H1 (cell line): ENCODE results near the gene INSM1. TPM values are rescaled to one million over a fixed set of nuclear protein-coding genes. Genes with fewer than 3 reads are reported as not detected.

Experiments
- CTCF ChIA-PET: fragments of 300-600 bp; sonication (Branson Sonifier 250); formaldehyde crosslinking; loops from one replicate; lab custom pipeline; 2021; ENCODE audit not compliant: partially characterized antibody; lab: Charles Lee
- POLR2A ChIA-PET: fragments of 300-600 bp; sonication (Branson Sonifier 250); formaldehyde crosslinking; loops from one replicate; lab custom pipeline; 2021; ENCODE audit warnings: inconsistent platforms; ENCODE audit not compliant: partially characterized antibody; lab: Charles Lee
- DNase-seq, 2 experiments: peaks; one replicate each; pipeline versions ENCODE4 v3.0.0 to v3.0.0-alpha.2; 2010 to 2022; ENCODE audit warnings: low spot score in 2 of 2, low read depth in 1 of 2, mixed read lengths in 1 of 2
- FAIRE-seq: peaks from 2 replicates; lab custom pipeline; 2011; peaks lifted over from hg19 to GRCh38; lab: Jason Lieb, UNC
- H2AFZ ChIP-seq: 2 replicates; pipeline ENCODE4 v1.8.1; 2012; ENCODE audit warnings: low read length, inconsistent platforms
- H2AK5ac ChIP-seq: 2 replicates; pipeline ENCODE4 v1.6.1; 2013; ENCODE audit warnings: low read depth, low read length
- H2BK120ac ChIP-seq: replicated peaks from 2 replicates; pipeline ENCODE3; 2013; ENCODE audit warnings: low read depth, low read length, inconsistent platforms
- H2BK12ac ChIP-seq: 2 replicates; pipeline ENCODE4 v1.6.1; 2013; ENCODE audit warnings: low read depth, low read length
- H2BK15ac ChIP-seq: 2 replicates; pipeline ENCODE4 v1.6.1; 2013; ENCODE audit warnings: low read length
- H2BK20ac ChIP-seq: 2 replicates; pipeline ENCODE4 v1.6.1; 2013; ENCODE audit warnings: low read length
- H2BK5ac ChIP-seq: 2 replicates; pipeline ENCODE4 v1.6.1; 2013; ENCODE audit warnings: low read depth, low read length
- H3K14ac ChIP-seq: 2 replicates; pipeline ENCODE4 v1.6.1; 2013; ENCODE audit warnings: inconsistent platforms; ENCODE audit not compliant: insufficient read length
- H3K18ac ChIP-seq: 2 replicates; pipeline ENCODE4 v1.6.1; 2013; ENCODE audit warnings: low read length; ENCODE audit errors: extremely low read depth
- H3K23ac ChIP-seq: 2 replicates; pipeline ENCODE4 v1.6.1; 2013; ENCODE audit warnings: inconsistent platforms; ENCODE audit not compliant: insufficient read length
- H3K23me2 ChIP-seq: 2 replicates; pipeline ENCODE4 v1.6.1; 2013; ENCODE audit warnings: low read depth, low read length
- H3K27ac ChIP-seq: 2 replicates; pipeline ENCODE4 v1.6.1; 2011; ENCODE audit warnings: low read depth, low read length, inconsistent platforms
- H3K27me3 ChIP-seq, 4 experiments: replicated peaks in 1 of 4; 1 replicate in 1 of 4; 2 replicates in 3 of 4; pipeline versions ENCODE4 v1.6.1 to v1.8.1; 2011 to 2013; ENCODE audit warnings: low read length in 3 of 4, mild to moderate bottlenecking in 3 of 4, inconsistent platforms in 2 of 4, mixed read lengths in 2 of 4, moderate library complexity in 1 of 4; ENCODE audit not compliant: control insufficient read depth in 3 of 4, insufficient read depth in 3 of 4; ENCODE audit errors: extremely low read depth in 1 of 4
- H3K36me3 ChIP-seq, 4 experiments: 2 replicates each; pipeline versions ENCODE4 v1.6.1 to v1.8.1; 2011 to 2013; ENCODE audit warnings: mild to moderate bottlenecking in 4 of 4, low read length in 3 of 4, moderate library complexity in 2 of 4, control low read depth in 1 of 4, inconsistent platforms in 1 of 4; ENCODE audit not compliant: insufficient read depth in 4 of 4, control insufficient read depth in 2 of 4
- H3K4ac ChIP-seq: replicated peaks from 2 replicates; pipeline ENCODE3; 2013; ENCODE audit warnings: low read length, low read depth, mixed read lengths, inconsistent platforms; ENCODE audit not compliant: insufficient read length
- H3K4me1 ChIP-seq, 4 experiments: replicated peaks in 1 of 4; 1 replicate in 1 of 4; 2 replicates in 3 of 4; pipeline versions ENCODE4 v1.6.1 to v1.8.1; 2011 to 2013; ENCODE audit warnings: low read length in 3 of 4, inconsistent platforms in 2 of 4, mixed read lengths in 1 of 4; ENCODE audit not compliant: insufficient read depth in 4 of 4, control insufficient read depth in 3 of 4
- H3K4me2 ChIP-seq, 2 experiments: 2 replicates each; pipeline versions ENCODE4 v1.6.1 to v1.8.1; 2011 to 2013; ENCODE audit warnings: low read depth in 2 of 2, low read length in 2 of 2, control low read depth in 1 of 2, inconsistent platforms in 1 of 2, mild to moderate bottlenecking in 1 of 2; ENCODE audit not compliant: insufficient read depth in 1 of 2
- H3K4me3 ChIP-seq, 4 experiments: fragments of 200-600, 300-600 bp in 1 of 4; sonication (generic), shearing (Covaris generic), sonication (Bioruptor Twin) in 1 of 4; 2 replicates each; pipeline versions ENCODE4 v1.5.1 to v1.8.1; 2011 to 2016; ENCODE audit warnings: low read length in 4 of 4, low read depth in 3 of 4, control low read depth in 2 of 4, inconsistent platforms in 2 of 4, mild to moderate bottlenecking in 2 of 4, mixed read lengths in 1 of 4, moderate library complexity in 1 of 4; ENCODE audit not compliant: insufficient read depth in 2 of 4; ENCODE audit errors: extremely low read depth in 1 of 4
- H3K56ac ChIP-seq: replicated peaks from 2 replicates; pipeline ENCODE3; 2013; ENCODE audit warnings: low read depth, mild to moderate bottlenecking, mixed read lengths, low read length, inconsistent platforms; ENCODE audit not compliant: insufficient read length
- H3K79me1 ChIP-seq: 2 replicates; pipeline ENCODE4 v1.6.1; 2013; ENCODE audit warnings: low read depth, low read length, control low read depth
- H3K79me2 ChIP-seq, 2 experiments: 2 replicates each; pipeline versions ENCODE4 v1.6.1 to v1.8.1; 2012 to 2013; ENCODE audit warnings: low read length in 2 of 2, mild to moderate bottlenecking in 2 of 2, inconsistent platforms in 1 of 2; ENCODE audit not compliant: insufficient read depth in 2 of 2, control insufficient read depth in 1 of 2
- H3K9ac ChIP-seq, 4 experiments: replicated peaks in 1 of 4; 1 replicate in 1 of 4; 2 replicates in 3 of 4; pipeline versions ENCODE4 v1.6.1 to v1.8.1; 2011 to 2013; ENCODE audit warnings: low read depth in 3 of 4, low read length in 3 of 4, control low read depth in 2 of 4, mild to moderate bottlenecking in 2 of 4, moderate library complexity in 2 of 4, inconsistent platforms in 1 of 4; ENCODE audit errors: extremely low read depth in 1 of 4
- H3K9me3 ChIP-seq, 2 experiments: 2 replicates each; pipeline versions ENCODE4 v1.6.1 to v1.8.1; 2012 to 2013; ENCODE audit warnings: mild to moderate bottlenecking in 2 of 2, moderate library complexity in 2 of 2, control low read depth in 1 of 2, inconsistent platforms in 1 of 2, low read depth in 1 of 2, low read length in 1 of 2, mixed read lengths in 1 of 2; ENCODE audit not compliant: insufficient read depth in 2 of 2
- H4K20me1 ChIP-seq, 2 experiments: replicated peaks in 1 of 2; 2 replicates each; pipeline versions ENCODE3 to v1.8.1; 2011 to 2013; ENCODE audit warnings: inconsistent platforms in 2 of 2, low read length in 2 of 2, mild to moderate bottlenecking in 1 of 2; ENCODE audit not compliant: insufficient read depth in 2 of 2, control insufficient read depth in 1 of 2
- H4K5ac ChIP-seq: 2 replicates; pipeline ENCODE4 v1.6.1; 2013; ENCODE audit warnings: low read length, low read depth, mixed read lengths, inconsistent platforms; ENCODE audit not compliant: insufficient read length
- H4K8ac ChIP-seq: 2 replicates; pipeline ENCODE4 v1.8.0; 2013; ENCODE audit warnings: mild to moderate bottlenecking, moderate library complexity, low read length, inconsistent platforms; ENCODE audit not compliant: insufficient read depth; ENCODE audit errors: extremely low read depth
- H4K91ac ChIP-seq: replicated peaks from 2 replicates; pipeline ENCODE3; 2013; ENCODE audit warnings: low read length, mixed read lengths, inconsistent platforms; ENCODE audit not compliant: insufficient read length
- USF2 ChIP-seq: IDR thresholded peaks from 2 replicates; pipeline ENCODE4 v1.6.1; 2011; ENCODE audit warnings: low read length, improper control_type of control experiment
- WGBS, 2 experiments: shearing (Covaris generic) in 1 of 2; methylation state at CpG; one replicate each; pipeline versions ENCODE4 v1.1.6 to v1.1.7; 2013 to 2015; ENCODE audit warnings: low lambda C conversion rate in 2 of 2, mixed read lengths in 2 of 2, inconsistent platforms in 1 of 2, low coverage in 1 of 2, missing lambda C conversion rate in 1 of 2; ENCODE audit not compliant: insufficient replicate concordance in 2 of 2, insufficient coverage in 1 of 2, insufficient read length in 1 of 2; ENCODE audit errors: extremely low coverage in 1 of 2, missing lambda C conversion rate in 1 of 2; 5-methylcytosine and 5-hydroxymethylcytosine counted together
- polyA plus RNA-seq, 7 experiments: library from polyadenylated mRNA; depleted of rRNA in 3 of 7; stranded (reverse) in 5 of 7; unstranded in 2 of 7; fragments of >200 nt in 5 of 7; fragments of 200-250 nt in 2 of 7; gene quantifications; 1 replicate in 5 of 7; 2 replicates in 1 of 7; 4 replicates in 1 of 7; pipeline versions ENCODE4 v1.2.1 to v1.2.3, GENCODE V29; 2011 to 2013; ENCODE audit warnings: missing spikeins in 2 of 7, mixed read lengths in 2 of 7
- total RNA-seq: library from RNA; stranded (reverse); fragmentation: NEBNext Ultra II Directional; extraction: Animal tissue kit (Norgen Biotek cat#: 25700); gene quantifications from 2 replicates; pipeline ENCODE4 v1.2.1, GENCODE V29; 2021

Gene INSM1
- total and polyA plus RNA-seq, 2 of the 8 experiments (the other 6 are each of a cell fraction or from before 2014, with no cell fraction given) = 0.86 to 2.5 TPM

- H2BK15ac ChIP-seq = no peak overlapping the region
- ChIA-PET POLR2A (interaction anchor here (1.0 kb wide), 1 partner anchor 12 kb away, joined by 3 read pairs; no protein-coding TSS in a partner anchor), CTCF (interaction anchor here (0.6 to 1.0 kb wide), 3 partner anchors 8 to 578 kb away, joined by 3 read pairs; no protein-coding TSS in a partner anchor)
- H2BK120ac ChIP-seq = no peak overlapping the region
- no peak for DNase-seq
- H2BK20ac ChIP-seq = no peak overlapping the region
- no peak overlapping the region for H3K4me3 ChIP-seq
- no peak overlapping the region for H3K4ac ChIP-seq
- H3K9ac ChIP-seq = no peak overlapping the region
- H3K23me2 ChIP-seq = no peaks in the 10 kb centered on the region
- no peak for TF ChIP-seq USF2
- H3K9me3 ChIP-seq = no peaks in the 10 kb centered on the region
- peaks cover 0 to 2% of the 10 kb centered on the region in 2 experiments for H4K20me1 ChIP-seq
- no peak overlapping the region for H4K5ac ChIP-seq
- no peaks in the 10 kb centered on the region for H3K79me1 ChIP-seq
- no peak overlapping the region for H3K14ac ChIP-seq
- no peak for FAIRE-seq
- no peaks in the 10 kb centered on the region for H3K36me3 ChIP-seq
- H3K56ac ChIP-seq = no peak overlapping the region
- no peaks in the 10 kb centered on the region for H3K27me3 ChIP-seq
- 88% methylated on average over 9 of the region's 9 CpGs; no CpG with 5 or more reads in 1 of the 2 experiments for WGBS, 2 experiments
- H3K4me1 ChIP-seq = peaks cover 0 to 5% (median 3%) of the 10 kb centered on the region in 4 experiments; a peak in 2 of 7 replicates
- H2AFZ ChIP-seq = no peak overlapping the region
- H3K27ac ChIP-seq = no peak overlapping the region
- H4K91ac ChIP-seq = no peak overlapping the region
- H3K79me2 ChIP-seq = no peaks in the 10 kb centered on the region
- no peak overlapping the region for H3K23ac ChIP-seq
- H2BK12ac ChIP-seq = no peak overlapping the region
- H2AK5ac ChIP-seq = no peak overlapping the region
- H2BK5ac ChIP-seq = no peak overlapping the region
- H3K4me2 ChIP-seq = no peak overlapping the region
- H3K18ac ChIP-seq = no peak overlapping the region
- H4K8ac ChIP-seq = no peak overlapping the region
Measured at GRCh38 chr20:20390393-20390792, 22.5 kb downstream of the INSM1 start.
